Activated CD4-positive, alpha-beta T cell treated with anti-CD3 and anti-CD28 coated beads, Interleukin-10, Interleukin-2, amounts not matched to agents 100 ng/mL and 50 ng/mL, durations not matched to agents 16 hours and 8 hours (primary cell): ENCODE results near the gene SLC12A9.

ENCODE experiments used
- DNase-seq: peaks from one replicate; pipeline ENCODE4 v3.0.0-alpha.2; 2020

The SLC12A9 gene

DNA sequence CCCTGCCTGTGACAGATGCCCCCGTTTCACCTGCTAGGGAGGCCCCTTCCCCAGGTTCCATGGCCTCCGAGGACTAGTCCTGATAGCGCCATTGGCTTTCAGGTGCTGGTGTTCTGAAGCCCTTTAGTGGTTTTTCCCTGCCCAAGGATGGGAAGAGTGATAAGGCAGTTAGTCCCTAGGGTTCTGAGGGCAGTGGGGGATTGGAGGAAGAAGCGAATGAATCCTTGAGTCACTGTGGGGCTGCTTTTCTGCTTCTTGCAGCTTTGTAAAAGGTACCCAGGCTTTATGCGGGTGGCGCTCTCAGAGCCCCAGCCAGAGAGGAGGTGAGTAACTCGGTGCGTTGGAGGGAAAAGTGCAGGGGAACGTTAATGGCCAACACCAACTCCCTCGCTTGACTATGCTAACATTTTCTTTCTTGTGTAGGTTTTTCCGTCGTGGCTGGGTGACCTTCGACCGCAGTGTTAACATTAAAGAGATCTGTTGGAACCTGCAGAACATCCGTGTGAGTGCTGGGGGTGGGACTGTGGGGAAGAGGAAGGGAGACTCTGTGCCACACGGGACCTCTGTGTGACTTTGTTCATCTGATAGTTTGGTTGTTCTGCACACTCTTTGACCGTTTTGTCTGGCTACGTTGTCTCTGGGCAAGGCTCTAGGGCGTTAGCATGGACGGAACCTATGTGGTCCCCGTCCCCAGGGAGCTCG is 33.1 kb downstream of the SLC12A9 start:
- no peak for DNase-seq

DNA sequence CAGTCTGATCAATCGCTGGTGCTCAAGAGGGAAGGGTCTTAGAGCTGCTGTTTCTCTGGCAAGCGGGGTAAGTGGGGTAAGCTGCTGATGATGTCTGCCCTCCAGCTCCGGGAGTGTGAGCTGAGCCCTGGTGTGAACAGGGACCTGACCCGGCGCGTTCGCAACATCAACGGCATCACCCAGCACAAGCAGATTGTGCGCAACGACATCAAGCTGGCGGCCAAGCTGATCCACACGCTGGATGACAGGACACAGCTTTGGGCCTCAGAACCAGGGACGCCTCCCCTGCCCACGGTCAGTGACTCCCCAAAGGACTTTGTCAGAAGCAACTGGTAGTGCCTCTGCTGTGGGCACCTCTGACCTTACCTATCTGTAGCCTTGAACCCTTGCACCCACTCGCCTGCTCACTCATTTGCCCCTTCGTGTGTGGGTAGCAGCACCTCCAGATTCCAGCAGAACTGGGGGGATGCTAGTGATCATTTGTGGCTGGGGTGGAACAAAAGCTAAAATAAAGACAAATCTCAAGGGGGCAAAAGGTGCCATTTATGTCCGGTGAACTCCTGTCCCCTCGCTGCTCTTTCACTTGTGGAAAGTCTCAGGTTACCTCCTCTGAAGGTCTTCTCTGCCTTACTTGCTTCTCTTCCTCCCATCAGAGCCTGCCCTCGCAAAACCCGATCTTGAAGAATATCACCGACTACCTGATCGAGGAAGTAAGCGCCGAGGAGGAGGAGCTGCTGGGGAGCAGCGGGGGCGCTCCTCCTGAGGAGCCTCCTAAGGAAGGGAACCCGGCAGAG is 33.8 kb downstream of the SLC12A9 start:
- DNase-seq, result no peak

DNA sequence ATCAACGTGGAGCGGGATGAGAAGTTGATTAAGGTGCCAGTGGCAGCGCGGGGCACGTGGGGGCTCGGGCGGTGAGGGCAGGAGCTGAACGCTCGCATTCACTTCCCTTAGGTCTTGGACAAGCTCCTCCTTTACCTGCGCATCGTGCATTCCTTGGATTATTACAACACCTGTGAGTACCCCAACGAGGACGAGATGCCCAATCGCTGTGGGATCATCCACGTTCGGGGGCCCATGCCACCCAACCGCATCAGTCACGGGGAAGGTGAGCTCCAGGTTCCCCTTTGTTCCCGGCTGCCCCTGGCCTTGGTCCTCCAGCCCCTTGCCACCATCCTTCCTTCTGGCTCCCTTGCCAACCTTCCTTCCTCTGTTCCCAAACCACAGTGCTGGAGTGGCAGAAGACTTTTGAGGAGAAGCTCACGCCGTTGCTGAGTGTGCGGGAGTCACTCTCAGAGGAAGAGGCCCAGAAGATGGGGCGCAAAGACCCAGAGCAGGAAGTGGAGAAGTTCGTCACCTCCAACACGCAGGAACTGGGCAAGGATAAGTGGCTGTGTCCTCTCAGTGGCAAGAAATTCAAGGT is 34.5 kb downstream of the SLC12A9 start:
- DNase-seq, result no peak

DNA sequence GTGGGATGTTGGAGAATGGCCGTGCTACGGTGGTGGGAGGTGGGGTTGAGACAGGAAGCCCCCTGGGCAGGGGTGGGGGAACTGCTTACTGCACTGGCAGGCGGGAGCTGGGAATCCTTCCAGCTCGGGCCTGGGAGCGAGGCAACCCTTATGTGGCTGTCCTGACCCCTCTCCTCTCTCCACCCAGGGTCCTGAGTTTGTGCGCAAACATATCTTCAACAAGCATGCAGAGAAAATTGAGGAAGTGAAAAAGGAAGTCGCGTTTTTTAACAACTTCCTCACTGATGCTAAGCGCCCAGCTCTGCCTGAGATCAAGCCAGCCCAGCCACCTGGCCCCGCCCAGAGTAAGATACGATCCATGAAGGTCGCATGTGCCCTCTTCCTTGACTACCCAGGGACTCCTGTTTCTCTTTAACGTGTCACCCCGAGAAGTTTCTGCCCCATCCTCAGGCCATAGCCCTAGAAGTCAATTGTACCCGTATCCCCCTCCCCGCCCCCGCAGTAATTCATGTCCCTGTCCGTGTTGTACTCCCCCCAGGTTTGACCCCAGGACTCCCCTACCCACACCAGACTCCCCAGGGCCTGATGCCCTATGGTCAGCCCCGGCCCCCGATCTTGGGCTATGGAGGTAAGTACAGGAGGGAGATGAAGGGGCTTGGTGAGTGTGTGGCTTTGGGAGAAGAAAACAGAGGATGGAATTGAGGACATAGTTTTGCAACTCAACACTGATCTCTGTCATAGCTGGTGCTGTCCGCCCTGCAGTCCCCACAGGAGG is 35.2 kb downstream of the SLC12A9 start:
- DNase-seq, result peak; percentile 79

DNA sequence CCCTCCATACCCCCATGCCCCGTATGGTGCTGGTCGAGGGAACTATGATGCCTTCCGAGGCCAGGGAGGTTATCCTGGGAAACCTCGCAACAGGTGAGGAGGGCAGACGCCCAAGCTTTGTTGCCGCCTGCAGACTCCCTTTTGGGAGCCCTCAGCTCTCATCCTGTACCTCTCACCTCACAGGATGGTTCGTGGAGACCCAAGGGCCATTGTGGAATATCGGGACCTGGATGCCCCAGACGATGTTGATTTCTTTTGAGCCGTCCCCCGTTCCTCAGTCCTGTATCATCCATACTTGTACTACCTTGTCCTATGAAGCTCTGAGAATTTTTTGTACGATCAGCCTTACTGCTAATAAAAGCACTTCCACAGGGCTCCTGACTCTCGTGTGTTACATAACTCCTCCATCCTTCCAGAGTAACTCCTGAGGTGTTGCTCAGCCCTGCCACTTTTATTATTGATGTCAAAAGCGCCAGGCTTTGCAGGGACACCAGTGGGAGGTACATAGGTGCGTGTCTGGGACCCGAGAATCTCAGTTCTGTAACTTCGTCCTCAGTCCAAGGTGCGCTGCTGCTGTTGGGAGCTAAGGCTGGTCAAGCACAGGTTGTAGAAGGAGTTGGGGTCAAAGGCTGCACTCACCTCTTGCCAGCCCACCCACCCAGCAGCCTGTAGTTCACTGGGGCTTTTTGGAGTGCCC is 35.9 kb downstream of the SLC12A9 start:
- DNase-seq, result no peak

DNA sequence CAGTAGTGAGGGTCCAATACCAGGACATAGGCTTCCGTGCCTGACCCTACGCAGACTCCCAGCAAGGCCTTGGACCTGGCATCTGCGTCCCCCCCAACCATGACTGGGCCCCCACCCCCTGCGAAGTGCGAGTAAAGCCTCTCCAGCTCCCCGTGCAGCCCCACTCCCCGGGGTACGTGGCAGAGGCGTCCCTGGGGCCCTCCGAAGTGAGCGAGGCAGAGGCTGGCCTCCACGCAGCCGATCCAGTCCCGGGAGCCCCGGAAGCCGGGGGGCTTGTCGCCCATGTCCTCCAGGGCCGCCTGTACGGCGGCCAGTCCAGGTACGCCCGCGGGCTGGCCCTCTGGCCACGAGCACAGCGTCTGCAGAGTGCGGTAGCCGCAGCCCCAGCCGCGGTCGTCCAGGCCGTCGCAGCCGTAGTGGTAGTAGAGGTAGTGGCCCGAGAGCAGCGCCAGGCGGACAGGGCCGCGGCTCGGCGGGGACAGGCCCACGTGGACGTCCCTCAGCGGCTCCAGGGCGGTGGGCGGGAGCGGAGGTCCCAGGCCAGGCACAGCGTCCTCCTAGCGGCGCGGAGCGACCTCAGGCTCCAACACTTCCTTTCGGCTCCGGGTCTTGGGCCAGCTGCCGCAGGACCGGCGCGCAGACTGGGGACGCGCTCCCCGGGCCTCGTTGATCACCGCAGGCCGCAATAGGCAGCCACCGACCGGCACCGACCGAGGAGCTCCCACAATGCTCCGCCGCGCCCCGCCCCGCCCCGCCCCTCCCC is 36.7 kb downstream of the SLC12A9 start, which contains the start of gene UFSP1:
TSS of gene UFSP1 (minus strand) at position 728 of the 763 bp plus-strand sequence. CDS start at position 284, 444 bp downstream.
- DNase-seq, result no peak

DNA sequence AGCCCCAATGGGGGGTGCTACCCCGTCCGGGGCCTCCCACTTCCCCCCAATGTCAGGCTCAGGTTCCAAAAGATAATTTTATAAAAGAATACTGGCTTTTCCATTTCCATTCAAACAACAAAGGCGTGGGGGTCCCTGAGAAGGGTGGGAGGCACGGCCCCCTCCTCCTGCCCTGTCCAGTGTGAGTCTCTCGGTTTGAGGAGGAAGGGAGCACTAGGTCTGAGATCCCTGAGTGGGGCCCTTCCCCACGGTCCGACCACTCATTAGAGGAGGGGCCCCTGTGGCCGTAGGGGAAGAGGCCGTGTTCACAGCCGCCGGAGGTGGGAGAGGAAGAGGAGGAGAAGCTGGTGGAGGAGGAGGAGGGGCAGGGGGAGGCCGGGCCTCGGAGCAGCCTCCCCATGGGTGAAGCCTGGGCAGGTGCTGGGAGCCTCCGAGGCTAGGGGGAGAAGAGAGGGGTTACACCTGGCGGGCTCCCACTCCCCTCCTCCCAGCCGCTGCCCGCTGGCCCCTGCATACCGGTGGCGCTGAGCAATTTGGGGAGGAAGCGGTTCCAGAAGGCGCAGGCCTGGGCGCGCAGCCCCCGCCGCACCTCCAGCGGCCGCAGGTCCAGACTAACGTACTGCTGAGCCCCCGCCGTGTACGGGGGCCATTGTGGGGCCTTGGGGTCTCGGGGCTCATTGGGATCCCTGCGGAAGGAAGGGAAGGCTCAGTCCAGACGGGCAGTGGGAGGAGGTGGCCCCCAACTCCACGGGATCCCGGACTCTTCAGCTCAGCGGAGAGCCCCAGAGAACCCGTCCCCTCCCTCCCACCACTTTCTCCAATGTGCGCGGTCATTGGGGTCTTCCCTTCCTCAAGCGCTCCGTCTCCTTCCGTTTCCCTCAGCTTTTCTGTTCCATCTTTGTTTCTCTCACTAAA is 38.4 kb downstream of the SLC12A9 start:
- DNase-seq, result no peak

DNA sequence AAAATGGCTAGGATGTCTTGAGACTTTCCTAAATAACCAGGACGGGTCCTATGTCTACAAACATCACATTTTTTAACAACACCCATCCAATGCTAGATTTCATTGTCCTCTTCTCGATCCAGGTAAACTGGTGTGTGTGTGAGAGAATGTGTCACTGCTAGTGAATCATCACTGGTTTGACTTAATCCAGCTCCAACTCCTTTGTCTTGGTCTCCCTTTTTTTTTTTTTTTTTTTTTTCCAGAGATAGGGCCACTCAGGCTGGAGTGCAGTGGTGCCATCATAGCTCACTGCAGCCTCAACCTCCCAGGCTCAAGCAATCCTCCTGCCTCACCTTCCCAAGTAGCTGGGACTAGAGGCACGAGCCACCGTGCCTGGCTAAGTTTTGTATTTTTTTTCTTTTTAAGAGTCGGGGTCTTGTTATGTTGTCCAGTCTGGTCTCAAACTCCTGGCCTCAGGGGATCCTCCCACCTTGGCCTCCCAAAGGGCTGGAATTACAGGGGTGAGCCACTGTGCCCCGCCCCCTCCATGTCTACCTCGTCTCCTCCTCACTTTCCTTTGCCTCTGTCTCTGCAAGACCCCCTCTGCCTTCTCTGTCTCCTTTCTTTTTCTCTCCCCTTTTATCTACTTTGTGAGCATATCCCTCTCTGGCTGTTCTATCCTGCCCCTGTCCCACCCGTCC is 39.2 kb downstream of the SLC12A9 start:
- no peak for DNase-seq

DNA sequence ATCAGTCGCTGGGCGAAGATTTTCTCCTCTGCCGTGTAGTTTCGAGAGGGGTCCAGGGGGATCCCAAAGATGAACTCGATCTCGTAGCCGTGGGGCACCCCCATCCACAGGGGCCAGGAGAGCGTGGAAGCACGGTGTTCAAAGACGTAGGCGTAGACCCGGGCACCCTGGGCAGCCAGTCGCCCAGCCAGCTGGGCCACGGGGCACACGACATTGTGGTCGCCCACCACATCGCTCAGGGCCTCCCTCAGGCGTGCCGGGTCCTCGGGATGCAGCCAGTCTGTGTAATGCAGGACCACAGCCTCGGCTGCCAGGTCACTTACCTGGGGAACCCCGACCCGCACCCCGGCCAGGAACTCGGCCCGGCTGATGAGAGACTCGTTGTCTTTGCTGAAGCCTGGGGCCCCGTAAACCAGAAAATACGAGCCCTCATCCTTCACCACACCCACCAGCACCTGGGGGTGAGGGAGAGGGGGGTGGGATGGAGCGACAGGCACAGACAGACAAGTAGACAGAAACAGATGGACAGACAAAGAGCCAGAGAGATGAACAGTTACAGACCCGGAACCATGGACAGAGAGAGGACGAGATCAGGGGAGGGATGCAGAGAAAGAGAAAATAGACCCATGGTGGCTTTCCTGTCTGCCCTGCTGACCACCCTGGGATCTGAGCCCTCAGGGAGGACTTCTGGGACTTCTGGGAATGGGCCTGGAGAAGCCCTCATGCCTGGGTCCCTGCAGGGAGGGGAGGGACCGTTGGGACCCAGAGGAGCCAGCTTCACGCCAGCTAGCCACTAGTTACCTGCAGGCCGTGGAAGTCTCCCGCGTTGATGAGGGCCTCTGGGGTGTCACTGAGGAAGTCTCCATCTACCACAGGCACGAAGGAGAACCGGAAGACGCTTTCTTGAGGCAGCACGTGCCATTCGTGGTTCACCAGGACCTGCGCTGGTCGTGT is 40.1 kb downstream of the SLC12A9 start:
- DNase-seq, result no peak

DNA sequence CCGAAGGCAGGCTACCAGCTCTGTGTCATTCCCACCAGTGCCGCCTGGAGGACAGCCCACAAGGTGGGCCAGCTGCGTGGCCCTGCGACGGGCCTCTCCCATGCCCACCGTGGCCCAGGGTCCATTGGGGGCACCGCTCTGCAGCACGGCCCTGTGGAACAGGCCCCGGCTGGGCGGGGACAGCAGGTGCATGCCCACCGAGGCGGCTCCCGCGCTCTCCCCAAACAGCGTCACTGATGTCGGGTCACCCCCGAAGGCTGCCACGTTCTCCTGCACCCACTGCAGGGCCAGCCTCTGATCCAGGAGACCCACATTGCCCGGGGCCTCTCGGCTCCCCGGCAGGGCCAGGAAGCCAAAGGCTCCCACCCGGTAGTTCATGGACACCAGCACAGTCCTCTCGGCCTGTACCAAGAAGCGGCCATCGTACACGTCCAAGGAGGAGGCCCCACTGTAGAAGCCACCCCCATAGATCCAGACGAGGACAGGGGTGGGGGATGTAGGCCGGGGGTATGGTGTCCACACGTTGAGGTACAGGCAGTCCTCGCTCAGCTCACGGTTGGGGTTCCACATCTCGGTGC is 40.9 kb downstream of the SLC12A9 start:
- no peak for DNase-seq

DNA sequence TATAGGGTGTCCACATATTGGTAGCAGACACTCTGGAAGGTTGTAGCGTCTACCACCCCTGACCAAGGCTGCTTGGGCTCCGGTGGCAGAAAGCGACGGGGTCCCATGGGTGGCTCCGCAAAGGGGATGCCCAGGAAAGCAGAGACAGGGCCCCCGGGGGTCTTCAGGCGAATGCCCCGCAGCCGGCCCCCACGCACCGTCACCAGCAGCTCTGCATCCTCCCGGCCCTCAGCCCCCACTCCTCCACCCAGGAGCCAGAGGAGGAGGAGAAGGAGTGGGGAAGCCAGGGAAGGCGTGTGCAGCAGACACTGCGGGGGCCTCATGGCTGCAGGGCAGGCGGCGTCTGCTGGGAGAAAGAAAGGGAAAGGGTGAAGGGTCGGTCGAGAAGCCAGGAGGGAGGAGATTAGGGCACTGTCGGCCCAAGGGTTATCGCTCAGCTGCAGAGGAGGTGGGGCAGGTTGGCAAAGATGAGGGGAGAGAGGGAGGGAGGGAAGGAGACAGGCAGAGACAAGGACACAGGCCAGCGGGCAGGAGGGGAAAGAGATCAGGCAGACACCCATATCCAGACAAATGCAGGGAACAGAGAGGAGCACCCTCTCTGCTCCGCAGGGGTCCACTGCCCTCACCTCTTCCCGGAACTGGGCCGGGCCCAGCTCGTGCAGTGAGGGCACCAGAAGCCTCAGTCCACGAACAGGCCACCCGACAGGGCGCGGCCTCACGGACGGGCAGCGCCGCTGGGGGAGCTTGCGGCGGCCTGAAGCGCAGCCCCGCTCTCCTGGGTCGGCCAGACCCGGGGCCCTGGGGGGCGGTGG is 41.6 kb downstream of the SLC12A9 start:
- no peak for DNase-seq

DNA sequence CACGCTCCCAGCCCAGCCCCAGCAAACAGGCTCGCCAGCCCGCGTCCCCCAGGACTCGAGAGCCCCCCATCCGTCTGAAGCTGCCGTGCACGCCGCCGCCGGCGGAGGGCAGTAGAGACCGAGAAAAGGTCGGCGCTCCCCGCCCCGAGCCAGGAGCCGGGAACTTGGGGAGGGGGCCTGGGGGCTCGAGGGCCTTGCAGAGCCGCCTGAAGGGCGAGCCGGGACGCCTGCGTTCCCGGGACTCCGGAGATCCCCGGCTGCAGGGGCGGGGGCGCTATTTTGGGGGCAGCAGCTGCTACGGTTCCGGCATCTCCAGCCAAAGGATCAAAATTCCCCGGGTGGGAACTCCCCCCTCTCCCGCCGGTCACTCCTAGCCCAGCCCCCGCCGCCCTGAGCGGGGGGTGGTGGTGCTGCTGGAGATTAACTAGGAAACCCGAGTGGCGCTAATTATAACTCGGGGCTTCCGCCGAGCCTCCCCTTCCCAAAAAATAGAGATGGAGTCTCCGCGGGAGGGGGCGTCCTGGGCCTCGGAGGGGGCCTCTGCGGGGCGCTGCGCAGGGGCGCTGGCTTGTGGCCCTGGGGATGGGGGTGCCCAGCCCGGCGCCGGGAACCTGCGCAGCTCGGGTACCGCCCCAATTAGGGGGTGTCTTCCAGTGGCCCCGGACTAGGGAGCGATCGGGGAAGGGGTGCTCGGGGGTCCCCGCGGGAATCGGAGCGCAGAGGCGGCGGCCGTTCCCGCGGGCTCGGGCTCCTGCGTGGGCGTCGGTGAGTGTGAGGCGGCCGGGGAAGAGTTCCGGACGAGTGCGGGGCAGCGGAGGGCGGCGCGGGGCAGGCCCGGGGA is 42.6 kb downstream of the SLC12A9 start:
- peak; percentile 54 for DNase-seq

DNA sequence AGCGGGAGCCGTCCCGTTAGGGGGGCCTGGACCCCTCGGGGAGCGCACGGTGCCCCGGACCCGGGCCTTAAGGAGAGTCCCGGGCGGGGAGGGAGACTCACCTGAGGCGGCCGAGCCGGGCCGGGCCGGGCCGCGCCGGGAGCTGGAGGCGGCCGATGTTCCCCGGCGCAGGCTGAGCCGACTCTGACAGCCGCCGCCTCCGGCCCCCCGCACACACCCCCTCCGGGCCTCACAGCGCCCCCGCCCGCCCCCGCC is 43.1 kb downstream of the SLC12A9 start, which contains the start of gene ACHE:
TSS of gene ACHE (minus strand) at position 188 of the 255 bp plus-strand sequence. CDS start 1,656 bp downstream, outside the sequence.
- DNase-seq, result no peak

DNA sequence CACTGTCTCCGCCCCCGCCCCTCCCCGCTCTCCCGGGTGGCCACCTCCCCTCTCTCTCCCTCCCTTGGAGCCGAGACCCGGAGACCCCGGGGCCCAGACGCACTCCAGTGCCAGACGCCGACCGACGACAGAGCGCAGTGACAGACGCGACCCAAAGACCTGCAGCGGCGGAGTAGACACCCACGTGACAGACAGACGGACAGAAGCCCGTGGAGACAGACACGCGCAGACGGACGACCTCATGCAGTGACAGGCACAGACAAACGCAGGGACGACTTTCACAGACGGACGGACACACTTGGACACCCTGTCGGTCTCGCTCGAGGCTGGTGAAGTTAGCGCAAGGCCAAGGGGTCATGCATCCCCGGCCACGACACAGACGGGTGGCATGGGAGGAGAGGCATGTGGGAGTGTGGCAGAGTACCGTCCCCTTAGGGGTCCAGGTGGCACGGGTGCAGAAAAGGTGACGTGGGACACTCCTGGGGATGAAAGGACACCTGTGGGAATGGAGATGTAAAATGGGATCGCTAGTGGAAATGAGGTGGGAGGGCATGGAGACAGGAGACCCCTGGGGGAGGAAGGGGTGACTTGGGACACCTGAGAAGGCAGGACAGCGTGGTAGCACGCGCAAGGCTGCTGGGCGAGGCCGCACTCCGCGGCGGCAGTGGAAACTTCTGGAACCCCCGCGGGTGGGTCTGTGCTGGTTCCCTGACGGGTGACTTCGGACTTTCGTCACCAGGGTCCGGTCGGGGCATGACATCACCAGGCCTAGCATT is 43.6 kb downstream of the SLC12A9 start:
- no peak for DNase-seq

DNA sequence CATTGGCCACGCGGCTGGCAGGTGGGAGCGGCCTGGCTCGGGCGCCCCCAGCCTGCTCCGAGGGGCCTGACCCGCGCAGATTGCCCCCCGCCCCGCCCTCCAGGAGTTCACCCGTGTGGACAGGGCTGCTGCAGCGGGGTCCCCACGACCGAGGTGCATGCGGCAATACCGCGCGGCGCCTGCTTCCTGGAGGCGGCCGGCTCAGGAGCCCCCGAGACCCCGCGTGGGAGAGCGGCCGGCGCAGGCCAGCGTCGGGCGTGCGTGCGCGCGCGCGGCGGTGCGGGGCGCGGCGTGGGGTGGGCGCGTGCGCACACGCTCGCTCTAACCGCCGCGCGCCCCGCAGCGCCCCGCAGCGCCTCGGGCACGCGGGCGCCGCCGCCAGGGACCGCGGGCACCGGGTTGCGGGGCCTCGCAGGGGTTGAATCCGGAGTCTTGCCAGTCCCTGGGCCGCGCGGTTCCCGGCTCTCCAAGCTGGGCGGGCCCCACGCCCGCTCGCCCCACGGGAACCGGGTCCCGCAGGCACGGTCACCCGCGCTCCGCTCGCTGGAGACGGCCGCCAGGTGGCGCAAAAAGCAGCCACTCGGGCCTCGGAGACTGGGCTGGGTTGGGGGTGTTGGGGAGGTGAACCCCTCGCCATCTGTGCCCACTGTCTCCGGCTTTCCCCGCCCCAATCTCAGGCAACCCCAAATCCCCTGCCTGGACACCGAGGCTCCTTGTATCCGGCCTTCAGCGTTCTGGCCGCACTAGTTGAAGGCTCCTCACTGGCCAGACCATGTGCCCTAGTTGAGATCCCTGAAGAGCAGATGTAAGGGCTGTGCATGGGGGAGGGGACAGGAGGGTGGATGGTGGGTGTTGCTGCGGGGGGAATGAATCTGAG is 44.5 kb downstream of the SLC12A9 start:
- DNase-seq, result peak; percentile 52
